GM18909 (cell line): Measurements from ENCODE around the gene CLSTN2.

ENCODE experiments used
- ATAC-seq: cut with Tn5 transposase; IDR thresholded peaks from one replicate; pipeline ENCODE4 v1.9.1; 2021; ENCODE audit warnings: mild to moderate bottlenecking; ENCODE audit not compliant: unreplicated experiment, poor library complexity

Gene CLSTN2

GRCh38 chr3:140134231-140134965 lies 199.4 kb downstream of the CLSTN2 start:
- ATAC-seq = no peak

DNA sequence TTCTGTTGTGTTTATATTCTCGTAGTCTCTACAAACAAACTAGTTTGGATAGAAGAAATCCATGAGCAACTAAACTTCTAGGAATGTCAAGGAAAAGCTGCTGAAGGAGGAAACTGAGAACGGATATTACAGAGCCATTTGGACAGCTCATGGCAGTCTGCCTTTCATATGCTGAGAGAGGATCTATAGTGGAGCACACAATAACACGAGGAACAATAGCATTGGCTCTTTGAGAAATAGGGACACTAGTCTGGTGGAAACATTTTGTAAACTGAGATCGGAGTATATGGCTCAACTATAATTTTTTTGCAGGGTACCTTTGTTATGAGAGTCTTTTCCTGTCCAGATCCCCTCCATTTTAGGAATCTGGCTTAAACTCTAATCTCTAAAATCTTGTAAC lies 200.5 kb downstream of the CLSTN2 start:
- no peak for ATAC-seq

DNA sequence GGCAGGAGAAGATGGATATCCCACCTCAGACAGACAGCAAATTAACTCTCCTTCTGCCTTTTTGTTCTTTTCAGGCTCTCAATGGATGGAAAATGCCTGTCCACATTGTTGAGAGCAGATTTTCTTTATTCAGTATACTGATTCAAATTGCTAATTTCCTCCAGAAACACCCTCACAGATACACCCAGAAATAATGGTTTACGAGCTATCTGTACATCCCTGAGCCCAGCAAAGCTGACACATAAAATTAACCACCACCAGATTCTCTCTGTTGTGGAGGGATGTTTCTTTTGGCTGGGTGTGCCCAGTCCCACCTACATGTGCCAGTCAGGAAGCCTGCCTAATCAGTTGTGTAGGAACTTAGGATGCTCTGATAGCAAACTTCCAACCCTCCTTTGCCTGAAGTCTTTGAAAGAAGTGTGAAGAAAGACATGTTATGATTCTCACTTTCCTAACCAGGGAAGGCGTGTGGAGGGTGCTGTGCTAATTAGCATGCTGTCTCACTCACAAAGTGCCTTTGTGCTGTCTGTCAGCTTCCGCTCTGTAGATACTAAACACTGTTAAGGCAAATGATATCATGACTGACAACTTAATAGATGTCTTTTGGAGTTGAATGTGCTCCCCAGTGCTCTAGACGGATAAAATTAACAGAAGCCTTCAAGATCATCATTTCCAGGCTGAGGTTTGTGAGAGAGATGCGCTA lies 208.5 kb downstream of the CLSTN2 start:
- no peak for ATAC-seq

DNA sequence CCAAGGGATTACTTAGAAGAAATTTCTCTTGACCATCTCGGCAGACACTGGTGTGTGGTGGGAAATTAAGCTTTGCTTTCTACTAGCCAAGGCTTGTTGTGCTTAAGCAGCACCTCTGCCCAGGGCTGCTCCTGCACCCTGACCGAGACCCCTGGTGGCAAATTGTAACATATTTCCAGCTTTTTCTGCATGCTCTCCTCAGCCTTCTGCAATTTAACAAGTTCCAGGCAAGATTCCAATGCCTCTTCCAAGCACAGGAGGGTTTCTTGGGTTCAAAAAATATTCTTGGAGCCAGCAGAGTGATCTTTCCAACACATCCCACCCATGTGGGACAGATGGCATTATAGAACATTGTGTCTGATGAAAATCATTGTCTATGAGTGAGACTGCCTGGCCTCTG lies 210.5 kb downstream of the CLSTN2 start:
- ATAC-seq = no peak

DNA sequence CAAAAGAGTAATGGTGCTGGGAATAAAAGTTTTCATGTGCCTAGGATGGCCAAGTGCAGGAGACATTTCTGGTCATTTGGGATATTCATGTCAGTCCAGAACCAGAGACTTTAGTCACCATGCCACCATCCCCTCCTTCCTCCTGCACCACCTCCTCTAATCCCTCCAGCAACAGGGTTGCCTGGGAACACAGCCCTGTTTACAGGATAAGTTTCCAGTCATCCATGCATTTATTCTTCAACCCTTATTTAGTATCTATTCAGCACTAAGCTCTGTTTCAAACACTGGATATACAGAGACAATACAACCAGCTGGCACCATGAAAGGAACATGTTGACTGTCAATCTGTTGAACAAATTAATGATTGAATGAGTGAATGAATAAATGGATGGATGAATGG lies 211.7 kb downstream of the CLSTN2 start:
- no peak for ATAC-seq

DNA sequence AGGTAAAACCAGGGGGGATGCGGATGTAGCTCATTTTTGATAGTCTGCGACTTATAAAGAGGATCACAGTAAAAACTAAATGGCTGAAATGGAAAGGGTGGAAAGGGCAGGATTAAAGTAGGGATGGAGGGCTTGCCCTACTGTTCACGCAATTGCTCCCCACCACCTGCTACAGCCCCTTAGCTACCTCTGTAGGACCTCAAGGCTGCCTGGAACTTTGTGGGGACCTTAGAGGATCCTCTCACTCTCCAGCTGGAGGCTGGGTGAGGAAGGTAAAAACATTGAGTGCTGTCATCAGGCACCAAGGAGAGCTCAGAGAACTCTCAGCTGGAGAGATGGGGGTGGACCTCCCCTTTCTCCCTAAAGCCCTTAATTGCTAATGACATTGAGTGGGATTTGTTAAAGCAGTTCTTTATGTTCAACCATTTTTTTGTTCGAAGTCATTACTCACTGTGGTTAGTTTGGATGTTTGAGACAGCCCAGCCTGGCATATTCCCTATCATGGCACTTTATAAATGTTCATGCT lies 213.0 kb downstream of the CLSTN2 start:
- no peak for ATAC-seq

DNA sequence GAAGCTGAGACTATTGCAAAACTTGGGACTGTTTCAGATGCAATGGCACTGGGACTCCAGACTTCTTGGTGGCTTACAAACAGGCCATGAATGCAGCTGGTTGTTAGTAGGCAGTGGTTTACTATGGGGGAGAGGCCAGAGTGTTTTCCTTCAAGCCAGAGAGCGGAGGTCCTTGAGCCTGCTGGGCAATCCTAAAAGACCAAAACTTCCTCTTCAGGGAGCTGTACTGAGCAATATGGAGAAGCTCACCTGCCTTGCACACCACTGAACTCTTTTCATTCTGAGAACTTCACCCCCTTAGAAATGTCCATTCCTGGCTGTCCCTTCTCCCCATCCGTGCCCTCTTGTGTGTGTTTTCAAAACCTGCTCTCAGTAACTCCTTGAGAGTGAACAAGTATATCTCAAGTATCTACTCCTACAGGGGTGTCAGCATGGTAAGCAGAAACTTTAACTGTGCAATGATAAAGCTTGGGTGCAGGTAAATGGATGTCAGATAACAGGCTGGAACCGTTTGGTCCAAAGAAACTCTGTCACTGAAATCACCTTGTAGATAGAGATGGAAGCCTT lies 213.9 kb downstream of the CLSTN2 start:
- ATAC-seq = no peak

DNA sequence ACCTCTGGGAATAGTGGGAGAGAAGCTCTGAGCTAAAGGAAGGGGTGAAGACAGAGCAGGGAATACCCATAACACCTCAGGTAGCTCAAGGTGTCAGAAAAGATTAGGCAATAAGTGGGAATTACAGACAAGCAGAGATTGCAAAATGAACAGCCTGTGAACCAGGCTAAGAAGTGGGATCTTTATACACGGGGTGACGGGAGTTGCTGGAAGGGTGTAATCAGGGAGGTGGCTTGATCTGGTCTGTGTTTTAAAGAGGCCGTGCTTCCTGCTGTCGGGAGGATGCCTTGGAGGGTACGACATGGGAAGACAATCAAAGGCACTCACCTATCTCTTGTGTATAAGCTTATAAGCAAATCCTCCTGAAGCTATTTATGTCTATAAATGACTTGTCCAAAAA lies 216.3 kb downstream of the CLSTN2 start:
- ATAC-seq = no peak

DNA sequence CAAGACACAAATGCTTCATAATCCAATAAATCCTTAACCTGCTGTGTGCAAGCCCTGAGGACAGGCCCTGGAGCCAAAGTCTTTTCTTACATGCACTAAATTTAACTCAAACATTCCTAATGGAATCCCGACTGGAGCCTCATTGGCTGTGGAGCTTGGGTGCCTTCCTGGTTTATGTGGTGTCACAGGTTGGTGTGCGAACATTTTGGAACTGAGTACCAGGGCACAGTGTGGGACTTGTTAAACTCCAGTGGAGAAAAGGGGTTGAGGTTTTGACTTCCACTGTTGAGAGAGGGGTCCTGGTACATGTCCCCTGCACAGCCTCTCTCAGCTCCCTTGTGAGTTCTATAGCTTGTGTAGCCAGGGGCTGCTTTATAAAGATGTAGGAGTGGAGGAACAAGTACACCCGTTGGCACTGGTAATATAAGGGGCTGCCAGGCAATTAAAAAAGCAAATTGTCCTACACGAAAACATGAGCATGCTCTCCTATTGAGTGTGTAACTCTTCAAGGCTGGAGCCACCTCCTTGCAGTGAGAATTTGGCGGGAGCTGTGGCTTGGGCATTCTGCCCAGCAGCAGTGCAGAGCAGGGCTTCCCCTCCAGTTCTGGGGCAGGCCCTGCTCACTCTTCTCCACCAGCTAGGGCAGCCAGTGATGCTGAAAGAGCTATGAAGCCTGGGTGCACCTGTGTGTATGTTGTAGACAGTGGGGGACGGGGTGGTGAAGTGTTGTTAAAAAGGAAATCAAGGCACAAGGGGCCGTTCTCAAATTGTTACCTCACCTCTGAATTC lies 218.1 kb downstream of the CLSTN2 start:
- no peak for ATAC-seq

DNA sequence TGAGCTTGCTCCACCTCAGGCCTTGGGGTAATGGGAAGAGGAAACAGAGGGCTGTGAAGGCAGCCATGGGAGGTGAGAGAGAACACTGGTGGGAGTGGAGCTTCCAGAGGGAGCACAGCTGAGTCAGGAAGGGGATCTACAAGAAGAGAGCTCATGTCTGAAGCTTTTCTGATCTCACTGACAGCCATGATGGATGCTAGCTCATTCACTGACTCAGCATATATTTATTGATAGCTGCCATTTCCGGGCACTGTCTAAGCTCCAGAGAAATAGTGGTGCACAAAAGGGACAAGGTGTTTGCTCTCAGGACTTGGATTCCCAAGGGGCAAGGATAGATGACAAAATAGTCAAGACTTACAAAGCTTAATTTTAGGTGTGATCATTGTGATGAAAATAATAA lies 218.8 kb downstream of the CLSTN2 start:
- no peak for ATAC-seq

- no peak for ATAC-seq
Observed at GRCh38 chr3:140157161-140157560, 222.2 kb downstream of the CLSTN2 start.

- no peak for ATAC-seq
Observed at GRCh38 chr3:140159646-140160045, 224.7 kb downstream of the CLSTN2 start.

DNA sequence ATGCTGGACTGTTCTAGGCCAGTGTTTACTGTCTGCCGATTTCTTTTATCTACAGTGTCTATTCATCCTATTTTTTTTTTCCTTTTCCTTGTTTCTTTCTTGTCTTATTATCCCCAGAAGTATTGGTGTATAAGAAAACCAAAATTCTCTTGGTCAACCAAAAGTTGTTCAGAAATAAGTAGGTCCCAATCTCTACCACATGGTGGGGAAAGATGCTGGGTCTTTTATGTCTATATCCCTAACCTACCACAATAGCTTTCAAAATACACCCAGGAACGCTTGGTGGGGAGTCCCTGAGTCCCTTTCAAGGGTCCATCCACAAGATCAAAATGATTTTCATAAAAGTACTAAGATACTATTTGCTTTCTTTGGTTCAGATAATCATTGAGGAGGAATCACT lies 225.6 kb downstream of the CLSTN2 start:
- no peak for ATAC-seq

DNA sequence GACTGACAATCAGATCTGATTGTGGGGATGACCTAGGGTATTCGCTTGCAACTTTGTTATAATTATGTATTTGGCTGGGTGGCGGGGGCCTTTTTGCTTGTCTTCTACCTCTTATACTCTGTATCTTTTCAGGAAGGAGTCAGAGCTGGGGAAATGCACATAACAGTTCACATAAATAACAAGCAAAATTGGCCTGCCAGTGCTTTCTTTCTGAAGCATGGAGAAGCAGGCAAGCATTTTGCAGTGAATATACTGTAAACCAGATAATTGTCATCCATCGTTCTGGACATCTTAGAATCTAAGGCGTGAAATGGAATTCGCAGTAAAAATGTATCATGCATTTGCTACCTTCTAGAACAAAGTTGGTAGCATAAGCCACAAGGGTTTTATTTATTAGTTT lies 227.6 kb downstream of the CLSTN2 start:
- ATAC-seq = no peak

GRCh38 chr3:140163159-140163763 lies 228.3 kb downstream of the CLSTN2 start:
- ATAC-seq = no peak

- no peak for ATAC-seq
Observed at GRCh38 chr3:140164156-140164555, 229.2 kb downstream of the CLSTN2 start.

- no peak for ATAC-seq
Observed at GRCh38 chr3:140164922-140165590, 230.1 kb downstream of the CLSTN2 start.

- no peak for ATAC-seq
Observed at GRCh38 chr3:140165781-140166180, 230.8 kb downstream of the CLSTN2 start.

DNA sequence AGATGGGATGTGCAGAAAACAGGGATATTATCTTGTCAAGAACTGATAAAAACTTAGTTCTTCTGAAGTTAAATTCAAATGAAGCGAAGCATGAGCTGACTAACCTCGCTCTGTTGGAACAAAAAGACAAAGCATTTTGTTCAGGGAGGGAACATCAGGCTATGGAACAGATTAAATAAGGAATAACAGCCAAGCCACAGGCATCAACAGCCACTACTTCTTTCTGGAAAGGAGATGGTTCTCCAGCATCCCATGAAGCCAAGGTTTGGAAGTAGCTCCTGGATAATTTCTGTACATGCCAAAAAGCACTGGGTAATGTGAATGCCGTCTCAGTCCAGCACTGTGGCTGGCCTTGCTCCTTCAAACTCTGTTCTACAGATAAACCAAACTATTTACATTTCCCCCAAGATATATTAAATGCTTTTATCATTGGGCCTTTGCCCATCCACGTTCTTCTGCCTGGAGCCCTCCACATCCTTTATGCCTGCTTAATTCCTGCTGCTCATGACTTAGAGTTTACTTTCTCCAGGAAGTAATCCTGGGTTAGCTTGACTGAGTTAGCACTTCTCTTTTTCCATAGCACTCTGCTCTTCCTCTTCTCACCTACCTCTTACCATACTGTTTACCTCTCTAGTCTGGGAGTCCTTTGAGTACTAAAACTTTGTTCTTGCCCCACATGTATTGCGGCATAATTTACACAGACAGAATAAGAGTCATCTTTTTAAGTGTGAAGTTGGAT lies 232.0 kb downstream of the CLSTN2 start:
- ATAC-seq = no peak
